GM12864 (cell line): ENCODE data around the gene MGLL.

Source experiments
- DNase-seq: peaks from one replicate; pipeline ENCODE4 v3.0.0-alpha.2; 2011; ENCODE audit warnings: low read depth
- H3K4me3 ChIP-seq: 2 replicates; pipeline ENCODE4 v1.5.1; 2011; ENCODE audit warnings: mild to moderate bottlenecking, low read depth, low read length, control low read depth
- TF ChIP-seq, protein P1 (sequence below): IDR thresholded peaks from 2 replicates; pipeline ENCODE4 v1.5.1; 2011; ENCODE audit warnings: low read depth, mild to moderate bottlenecking, moderate library complexity, low read length, control low read depth, inconsistent platforms; ENCODE audit errors: missing control alignments

MGLL gene

DNA sequence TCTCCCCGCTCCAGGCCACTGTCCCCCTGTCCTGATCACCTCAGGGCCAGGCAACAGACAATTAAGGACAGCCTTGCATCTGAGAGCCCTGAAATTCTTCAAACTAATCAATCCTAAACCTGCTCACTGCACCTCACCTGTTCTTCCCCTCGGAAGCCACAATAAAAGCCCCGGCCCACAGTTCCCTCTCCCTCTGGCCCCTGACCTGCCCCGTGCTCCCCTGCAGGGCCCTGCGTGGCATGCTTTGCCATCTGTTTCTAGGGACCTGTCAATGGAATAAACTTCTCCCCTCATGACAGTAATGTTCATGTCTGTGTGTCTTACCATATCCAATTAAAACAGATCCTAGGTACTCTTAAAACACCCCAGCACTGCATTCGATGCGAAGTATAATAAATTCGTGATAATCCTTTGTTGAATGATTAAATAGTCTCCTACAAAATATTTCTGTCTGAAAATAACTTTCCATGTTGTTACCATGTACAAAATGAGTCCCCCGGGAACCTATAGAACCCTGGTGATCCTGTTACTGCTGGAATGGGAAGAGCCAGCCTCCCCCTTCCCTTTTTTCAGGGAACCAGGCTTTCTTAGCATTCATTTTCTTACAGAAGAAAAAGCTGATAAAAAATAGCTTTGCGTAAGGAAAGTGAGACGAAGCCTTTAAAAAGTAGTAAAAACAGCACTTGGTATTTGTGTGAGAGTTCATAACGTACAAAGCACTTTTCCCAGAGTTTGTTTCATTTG is 90.6 kb downstream of the MGLL start:
- TF ChIP-seq, protein P1, sequence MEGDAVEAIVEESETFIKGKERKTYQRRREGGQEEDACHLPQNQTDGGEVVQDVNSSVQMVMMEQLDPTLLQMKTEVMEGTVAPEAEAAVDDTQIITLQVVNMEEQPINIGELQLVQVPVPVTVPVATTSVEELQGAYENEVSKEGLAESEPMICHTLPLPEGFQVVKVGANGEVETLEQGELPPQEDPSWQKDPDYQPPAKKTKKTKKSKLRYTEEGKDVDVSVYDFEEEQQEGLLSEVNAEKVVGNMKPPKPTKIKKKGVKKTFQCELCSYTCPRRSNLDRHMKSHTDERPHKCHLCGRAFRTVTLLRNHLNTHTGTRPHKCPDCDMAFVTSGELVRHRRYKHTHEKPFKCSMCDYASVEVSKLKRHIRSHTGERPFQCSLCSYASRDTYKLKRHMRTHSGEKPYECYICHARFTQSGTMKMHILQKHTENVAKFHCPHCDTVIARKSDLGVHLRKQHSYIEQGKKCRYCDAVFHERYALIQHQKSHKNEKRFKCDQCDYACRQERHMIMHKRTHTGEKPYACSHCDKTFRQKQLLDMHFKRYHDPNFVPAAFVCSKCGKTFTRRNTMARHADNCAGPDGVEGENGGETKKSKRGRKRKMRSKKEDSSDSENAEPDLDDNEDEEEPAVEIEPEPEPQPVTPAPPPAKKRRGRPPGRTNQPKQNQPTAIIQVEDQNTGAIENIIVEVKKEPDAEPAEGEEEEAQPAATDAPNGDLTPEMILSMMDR, result no peak
- DNase-seq, result no peak
- no peak overlapping the region for H3K4me3 ChIP-seq

DNA sequence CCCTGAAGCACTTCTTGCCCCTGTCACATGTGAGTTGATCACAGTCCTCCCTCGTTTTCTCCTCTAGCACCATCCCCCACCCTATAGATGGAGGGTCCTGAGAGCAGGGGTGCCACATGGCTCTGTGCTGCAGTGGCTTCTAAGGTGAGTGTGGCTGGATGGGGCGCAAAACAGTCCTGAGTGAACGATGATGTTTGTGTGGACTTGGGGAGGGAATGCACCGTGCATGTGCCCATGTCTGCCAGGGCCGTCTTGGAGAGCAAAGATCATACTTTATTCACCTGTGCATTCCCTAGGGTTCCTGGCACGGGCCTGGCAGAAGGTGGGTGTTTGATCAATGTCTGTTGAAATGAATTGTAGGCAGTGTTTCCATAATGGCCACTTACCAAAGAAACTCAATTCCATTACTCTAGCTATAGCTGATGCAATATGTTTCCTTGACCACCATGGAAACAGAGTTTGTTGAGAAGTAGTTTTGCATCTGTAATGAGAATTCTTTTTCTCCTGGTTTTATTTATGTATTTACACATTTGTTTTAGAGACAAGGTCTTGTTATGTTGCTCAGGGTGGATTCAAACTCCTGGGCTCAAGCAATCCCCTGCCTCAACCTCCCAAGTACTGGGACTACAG is 91.5 kb downstream of the MGLL start:
- H3K4me3 ChIP-seq, result no peak overlapping the region
- DNase-seq, result no peak
- TF ChIP-seq, protein P1, result no peak

GRCh38 chr3:127730171-127730570 is 92.1 kb downstream of the MGLL start:
- H3K4me3 ChIP-seq, result no peak overlapping the region; the same call in 1 of the 2 replicates
- DNase-seq, result no peak
- TF ChIP-seq, protein P1, result no peak

GRCh38 chr3:127729556-127730056 is 92.7 kb downstream of the MGLL start:
- H3K4me3 ChIP-seq, result peak overlapping the region; percentile 7; the same call in 1 of the 2 replicates
- TF ChIP-seq, protein P1, result no peak
- no peak for DNase-seq

DNA sequence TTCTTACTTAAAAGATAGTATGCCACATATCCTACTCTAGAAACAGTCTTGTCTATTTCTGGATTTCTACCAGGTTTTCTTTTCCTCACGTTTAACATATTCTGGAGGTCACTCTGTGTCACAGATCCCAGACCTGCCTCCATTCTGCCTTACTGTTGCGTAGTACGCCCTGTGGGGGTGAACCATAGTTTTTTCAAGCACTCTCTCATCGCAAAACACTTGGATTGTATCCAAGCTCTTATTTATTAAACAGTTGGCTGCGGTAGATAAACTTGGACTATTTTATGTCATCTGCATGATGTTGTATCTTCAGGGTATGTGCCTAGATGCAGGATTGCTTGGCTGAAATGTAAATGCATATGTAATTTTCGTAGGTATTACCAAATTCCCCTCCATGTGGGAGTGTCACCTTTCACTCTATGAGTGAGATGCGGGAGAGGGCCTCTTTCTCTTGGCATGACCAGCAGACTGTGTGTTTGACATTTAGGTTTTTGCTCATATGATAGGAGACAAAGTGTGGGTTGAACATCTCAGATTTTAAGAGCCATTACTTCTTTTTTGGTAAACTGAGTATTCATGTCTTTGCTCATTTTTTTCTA is 93.8 kb downstream of the MGLL start:
- TF ChIP-seq, protein P1, result no peak
- DNase-seq, result no peak
- no peak overlapping the region for H3K4me3 ChIP-seq

DNA sequence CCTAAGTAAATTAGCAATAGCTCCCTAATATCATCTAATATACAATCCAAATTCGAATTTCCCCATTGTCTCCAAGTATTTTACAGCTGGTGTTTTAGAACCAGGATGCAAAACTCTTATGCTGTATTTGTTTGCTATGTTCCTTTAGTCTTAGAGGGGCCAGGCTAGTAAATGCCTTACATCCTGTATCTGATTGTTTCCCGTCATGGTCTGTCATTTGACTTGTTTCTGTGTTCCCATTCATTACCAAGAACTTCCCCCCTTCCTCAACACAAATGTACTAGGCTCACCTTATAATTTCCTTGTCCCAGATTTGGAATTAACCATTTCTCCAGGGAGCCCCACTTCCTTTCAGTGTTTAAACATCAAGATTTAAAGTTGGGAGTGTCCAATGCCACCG is 95.4 kb downstream of the MGLL start:
- no peak for DNase-seq
- TF ChIP-seq, protein P1, result no peak
- H3K4me3 ChIP-seq, result no peak overlapping the region
